CD4-positive, alpha-beta T cell treated with Interleukin-17A for 4 hours (primary cell): Measurements from ENCODE around the gene PRXL2A.
"Not testable (repeated sequence)": the region's sequence is repeated elsewhere in the genome, so short reads cannot be mapped to it uniquely, and the experiment has no call there.

Experiments
- DNase-seq: peaks from one replicate; pipeline ENCODE4 v3.0.0-alpha.2; 2020; ENCODE audit warnings: mixed read lengths

PRXL2A gene

GRCh38 chr10:80477813-80478212 is 69.5 kb downstream of the PRXL2A start:
- DNase-seq = peak; percentile 19

DNA sequence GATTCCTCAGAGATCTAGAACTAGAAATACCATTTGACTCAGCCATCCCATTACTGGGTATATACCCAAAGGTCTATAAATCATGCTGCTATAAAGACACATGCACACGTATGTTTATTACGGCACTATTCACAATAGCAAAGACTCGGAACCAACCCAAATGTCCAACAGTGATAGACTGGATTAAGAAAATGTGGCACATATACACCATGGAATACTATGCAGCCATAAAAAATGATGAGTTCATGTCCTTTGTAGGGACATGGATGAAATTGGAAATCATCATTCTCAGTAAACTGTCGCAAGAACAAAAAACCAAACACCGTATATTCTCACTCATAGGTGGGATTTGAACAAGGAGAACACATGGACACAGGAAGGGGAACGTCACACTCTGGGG is 72.0 kb downstream of the PRXL2A start:
- not testable (repeated sequence) for DNase-seq

DNA sequence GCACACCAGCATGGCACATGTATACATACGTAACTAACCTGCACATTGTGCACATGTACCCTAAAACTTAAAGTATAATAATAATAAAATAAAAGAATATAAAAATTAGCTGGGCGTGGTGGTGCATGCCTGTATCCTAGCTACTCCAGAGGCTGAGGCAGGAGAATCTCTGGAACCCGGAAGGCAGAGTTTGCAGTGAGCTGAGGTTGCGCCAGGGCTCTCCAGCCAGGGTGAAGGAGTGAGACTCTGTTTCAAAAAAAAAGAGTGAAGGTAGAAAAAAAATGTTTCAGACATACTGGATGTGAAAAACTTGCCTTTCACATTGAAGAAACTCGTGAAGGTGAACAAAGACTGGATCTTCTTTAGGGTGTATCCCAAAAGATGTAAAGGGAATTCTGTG is 72.5 kb downstream of the PRXL2A start:
- DNase-seq = no peak

DNA sequence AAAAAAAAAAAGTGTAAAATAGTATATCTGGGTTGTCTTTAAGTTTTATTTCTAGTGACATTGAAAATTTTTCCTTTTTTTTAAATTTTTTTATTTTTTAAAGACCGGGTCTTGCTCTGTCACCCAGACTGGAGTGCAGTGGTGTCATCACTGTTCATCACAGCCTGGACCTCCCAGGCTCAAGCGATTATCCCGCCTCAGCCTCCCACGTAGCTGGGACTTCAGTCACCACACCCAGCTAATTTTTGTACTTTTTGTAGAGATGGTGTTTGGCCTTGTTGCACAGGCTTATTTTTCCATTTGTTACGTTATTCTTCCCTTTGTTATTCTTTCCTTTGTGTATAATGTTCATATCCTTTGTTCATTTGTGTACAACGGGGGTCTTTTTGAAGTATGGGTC is 75.9 kb downstream of the PRXL2A start:
- peak; percentile 10 for DNase-seq

DNA sequence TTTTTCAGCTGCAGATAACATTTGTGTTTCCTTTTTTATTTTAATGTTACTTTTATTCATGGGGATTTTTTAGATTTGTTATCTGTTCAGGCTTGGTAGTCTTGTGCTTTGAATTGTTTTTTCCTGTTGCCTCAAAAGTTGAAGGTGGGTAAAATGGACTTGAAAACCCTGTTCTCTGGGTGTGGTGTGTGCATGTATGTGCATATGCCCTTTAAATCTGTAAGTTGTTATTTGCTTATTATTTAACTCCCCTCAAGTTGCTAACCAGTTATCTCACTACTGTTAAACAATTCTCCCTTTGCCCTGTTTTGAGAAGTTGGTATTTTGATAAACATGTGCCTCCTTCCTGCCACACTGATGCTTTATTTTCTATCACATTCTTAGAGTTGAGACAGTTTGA is 76.3 kb downstream of the PRXL2A start:
- DNase-seq = peak; percentile 3

DNA sequence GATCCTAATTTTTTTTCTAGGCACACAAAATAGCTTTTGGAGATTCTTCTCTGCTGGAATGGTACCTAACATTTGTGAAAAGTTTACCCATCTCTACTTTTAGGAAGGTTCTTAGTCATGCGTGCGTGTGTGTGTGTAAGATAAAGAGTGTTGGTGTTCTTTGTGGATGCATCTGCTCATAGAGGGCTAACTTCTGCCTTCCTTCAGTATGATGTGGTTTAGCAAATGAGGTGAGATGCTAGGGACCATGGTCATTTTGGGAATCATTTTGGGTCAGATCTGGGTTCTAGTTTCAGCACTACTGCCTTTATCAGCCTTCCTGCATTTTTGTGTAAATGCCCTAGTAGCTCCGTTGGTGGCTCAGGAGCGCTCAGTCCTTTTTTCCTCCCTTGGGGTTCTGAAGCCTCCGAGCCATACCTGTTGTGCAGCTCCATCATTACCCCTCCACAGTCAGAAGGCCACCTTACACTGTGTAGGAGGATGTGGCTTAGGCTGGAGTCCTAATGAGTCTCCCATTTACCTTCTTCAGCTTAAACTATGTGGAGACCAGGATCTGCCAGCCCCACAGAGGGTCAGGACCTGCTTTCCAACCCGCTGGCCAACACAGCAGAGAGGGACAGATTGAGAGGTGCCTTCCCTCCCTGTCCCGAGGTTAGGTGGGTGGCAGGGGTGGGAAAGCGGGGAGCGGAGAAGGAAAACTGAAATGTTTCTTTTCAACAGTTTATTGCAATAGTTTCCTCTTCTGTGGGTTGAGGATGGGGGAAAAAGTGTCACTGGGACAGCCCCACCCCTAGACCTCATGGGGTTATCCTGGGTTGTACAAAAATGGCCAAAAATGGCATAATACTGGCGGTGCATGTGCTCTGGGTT is 77.0 kb downstream of the PRXL2A start:
- peak; percentile 33 for DNase-seq

DNA sequence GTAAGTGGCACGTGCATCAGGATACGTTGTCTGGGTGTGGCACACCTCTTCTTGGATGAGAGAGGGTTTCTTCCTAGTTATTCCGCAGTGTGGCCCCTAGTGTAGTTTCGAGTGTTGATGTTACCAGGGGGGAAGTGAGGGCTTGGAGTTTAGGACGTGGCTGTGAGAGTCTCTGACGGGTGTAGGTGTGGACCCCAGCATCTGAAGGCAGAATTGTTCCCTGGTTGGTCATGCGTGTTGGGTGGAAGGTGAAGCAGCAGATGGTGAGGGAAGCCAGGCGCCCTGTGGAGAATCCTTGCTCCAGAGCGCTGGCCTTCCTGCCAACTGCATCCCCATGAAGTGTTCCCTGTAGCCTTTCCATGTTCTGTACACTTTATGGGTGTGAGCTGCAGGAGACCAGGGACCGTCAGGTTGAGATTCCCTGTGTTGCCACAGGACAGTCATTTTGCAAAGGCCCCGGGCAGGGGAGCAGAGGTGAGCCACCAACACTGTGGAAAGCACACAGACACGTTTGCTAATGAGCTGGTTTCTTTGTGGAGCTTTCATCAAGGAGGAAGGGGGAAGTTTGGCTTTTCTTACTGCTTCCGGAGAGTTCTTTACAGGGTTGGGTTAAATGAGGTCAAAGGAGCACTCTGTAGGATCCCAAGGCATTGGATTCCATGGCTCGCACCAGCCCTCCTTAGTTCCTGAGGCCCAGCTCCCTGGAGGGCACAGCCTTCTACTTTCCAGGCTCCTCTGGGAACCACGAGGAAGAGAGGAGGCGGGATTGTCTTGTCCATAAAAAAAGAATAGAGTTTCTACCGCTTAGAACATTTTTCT is 77.8 kb downstream of the PRXL2A start:
- DNase-seq = peak; percentile 59
